ENCODE results near the gene MVB12B.

- no peak for TF ChIP-seq CTCF (conservative IDR thresholded peaks at IDR 0.05 in 1 of 2, IDR thresholded peaks at IDR 0.05 in 1 of 2; ENCODE audit: low read depth in 1 of 2, low read length in 2 of 2)
- TF ChIP-seq EZH2 (IDR thresholded peaks at IDR 0.05; ENCODE audit: low read length, missing control alignments): no peak
These were observed 70.4 kb downstream of the MVB12B start for GRCh38 chr9:126397056-126397455.

All from fibroblast of lung (primary cell).